Stimulated activated CD8-positive, alpha-beta memory T cell treated with anti-CD3 and anti-CD28 coated beads, Interleukin-4, amount 100 ng/mL, for 1 hour (primary cell): ENCODE results near the gene MEGF6.

ENCODE experiments used
- DNase-seq, 2 donors: peaks; one replicate each; pipeline ENCODE4 v3.0.0-alpha.2; 2020; ENCODE audit warnings: low read depth in 2 of 2, low spot score in 1 of 2

The MEGF6 gene

GRCh38 chr1:3505161-3505560, 106.1 kb downstream of the MEGF6 start:
- no peak for DNase-seq

GRCh38 chr1:3504822-3505153, 106.5 kb downstream of the MEGF6 start:
- no peak for DNase-seq

GRCh38 chr1:3504151-3504821, 107.0 kb downstream of the MEGF6 start:
- DNase-seq: no peak

- DNase-seq: no peak
These were observed 107.8 kb downstream of the MEGF6 start for GRCh38 chr1:3503525-3503886.

GRCh38 chr1:3502641-3503524, 108.4 kb downstream of the MEGF6 start:
- DNase-seq: no peak

GRCh38 chr1:3501856-3502640, 109.3 kb downstream of the MEGF6 start:
- DNase-seq: no peak

- DNase-seq: no peak
These were observed 109.9 kb downstream of the MEGF6 start for GRCh38 chr1:3501437-3501836.

GRCh38 chr1:3500265-3500835, 111.0 kb downstream of the MEGF6 start:
- DNase-seq: no peak

- DNase-seq: no peak
These were observed 111.7 kb downstream of the MEGF6 start for GRCh38 chr1:3499611-3500010.

- no peak for DNase-seq
These were observed 112.3 kb downstream of the MEGF6 start for GRCh38 chr1:3498986-3499385.

GRCh38 chr1:3498246-3498930, 112.9 kb downstream of the MEGF6 start:
- no peak for DNase-seq

- no peak for DNase-seq
These were observed 113.8 kb downstream of the MEGF6 start for GRCh38 chr1:3497521-3497920.

- DNase-seq: no peak
These were observed 114.4 kb downstream of the MEGF6 start for GRCh38 chr1:3496916-3497315.

- DNase-seq: no peak
These were observed 115.2 kb downstream of the MEGF6 start for GRCh38 chr1:3495776-3496745.

- DNase-seq: no peak
These were observed 116.7 kb downstream of the MEGF6 start for GRCh38 chr1:3494321-3495308.

GRCh38 chr1:3492545-3493246, 118.6 kb downstream of the MEGF6 start:
- DNase-seq: no peak

- peak; percentile 67 to 72 for DNase-seq
These were observed 119.7 kb downstream of the MEGF6 start for GRCh38 chr1:3491291-3492246.
